GM18907 (cell line): ENCODE data around the gene PLBD2.

Experiments used
- ATAC-seq: cut with Tn5 transposase; IDR thresholded peaks from one replicate; pipeline ENCODE4 v1.9.1; 2021; ENCODE audit warnings: mild to moderate bottlenecking, moderate library complexity; ENCODE audit not compliant: unreplicated experiment

Gene PLBD2

GRCh38 chr12:113439606-113440030 lies 81.2 kb downstream of the PLBD2 start:
- no peak for ATAC-seq

DNA sequence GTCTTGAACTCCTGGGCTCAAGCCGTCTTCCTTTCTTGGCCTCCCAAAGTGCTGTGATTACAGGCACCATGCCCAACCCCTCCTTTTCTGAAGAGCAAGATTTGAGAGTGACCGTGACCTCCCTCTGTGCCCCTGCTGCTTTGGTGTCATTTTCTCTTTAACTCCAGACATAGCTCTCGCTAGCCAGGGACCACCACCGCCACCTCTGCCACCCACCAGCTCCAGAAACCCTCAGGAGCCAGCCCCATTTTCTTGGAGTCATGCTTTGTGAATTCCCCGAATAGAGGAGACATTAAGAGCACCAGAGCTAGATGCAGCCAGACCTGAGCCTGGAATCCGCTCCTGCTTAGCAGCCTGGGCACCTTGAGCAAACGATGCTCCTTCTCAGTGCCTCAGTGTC lies 81.9 kb downstream of the PLBD2 start:
- ATAC-seq, result no peak
